GM18951 (cell line): ENCODE results near the gene BMP6.

Experiments used
- POLR2A ChIP-seq: IDR thresholded peaks from 4 replicates; pipeline ENCODE4 v1.6.1; 2011; ENCODE audit warnings: mild to moderate bottlenecking; ENCODE audit not compliant: insufficient read length, insufficient read depth; ENCODE audit errors: extremely low read depth
- in situ Hi-C: fragments of 300-500 bp; cut with MboI; formaldehyde crosslinking; loops from one replicate; pipeline ENCODE4 v1.12.0; 2022; ENCODE audit warnings: low sequenced_read_pairs, mixed read lengths, inconsistent platforms; ENCODE audit not compliant: unreplicated experiment

The BMP6 gene

DNA sequence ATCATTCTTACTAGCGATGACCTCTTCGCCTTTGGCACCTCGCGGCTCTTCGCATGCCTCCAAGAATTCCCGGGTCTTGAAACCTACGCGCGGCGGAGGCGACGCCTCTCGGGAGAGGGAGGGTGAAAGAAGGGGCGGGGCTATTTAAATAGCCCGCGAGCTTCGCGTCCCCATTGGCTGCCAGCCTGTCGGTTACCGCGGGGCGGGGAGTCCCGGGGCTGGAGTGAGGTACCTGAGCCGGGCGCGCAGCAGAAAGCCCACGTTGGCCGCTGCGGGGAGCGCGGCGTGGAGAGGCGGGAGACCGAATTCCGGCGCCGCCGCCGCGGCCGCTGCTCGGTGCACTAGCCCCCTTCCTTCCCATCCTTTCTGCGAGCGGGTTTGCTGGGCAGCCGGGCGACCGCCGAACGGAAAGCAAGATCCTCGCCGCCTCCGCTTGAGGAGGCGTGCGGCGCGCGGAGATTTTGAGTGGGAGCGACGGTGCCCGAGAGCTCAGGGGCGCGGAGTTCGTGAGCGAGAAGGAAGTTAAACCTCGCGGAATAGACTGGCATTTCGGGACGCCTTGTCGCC lies at the start of gene BMP6:
Gene BMP6, plus strand, starts transcription at position 251 of the 567 bp plus-strand sequence. CDS start 857 bp downstream, outside the sequence.
- in situ Hi-C loops = loop anchor here (10.0 kb wide), 1 partner anchor 259 kb away; no protein-coding TSS in a partner anchor
- no peak for TF ChIP-seq POLR2A

DNA sequence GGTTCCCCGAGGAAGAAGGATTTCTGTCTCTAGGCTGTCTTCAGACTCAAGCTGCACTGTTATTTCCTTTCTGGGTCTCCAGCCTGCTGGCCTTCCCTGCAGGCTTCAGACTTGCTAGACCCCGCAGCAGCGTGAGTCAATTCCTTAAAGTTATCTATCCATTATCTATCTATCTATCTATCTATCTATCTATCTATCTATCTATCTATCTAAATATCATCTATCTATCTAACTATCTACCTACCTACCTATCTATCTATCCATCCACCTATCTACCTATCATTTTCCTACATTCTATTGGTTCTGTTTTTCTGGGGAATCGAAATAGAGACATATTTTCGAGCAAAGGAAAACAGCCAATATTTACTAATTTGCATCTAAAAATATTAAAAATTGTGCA lies 48.7 kb upstream of the BMP6 start:
- no peak for TF ChIP-seq POLR2A
- in situ Hi-C loops = no loop called here

GRCh38 chr6:7680393-7681075 lies 45.4 kb upstream of the BMP6 start:
- in situ Hi-C loops = no loop called here
- no peak for TF ChIP-seq POLR2A

DNA sequence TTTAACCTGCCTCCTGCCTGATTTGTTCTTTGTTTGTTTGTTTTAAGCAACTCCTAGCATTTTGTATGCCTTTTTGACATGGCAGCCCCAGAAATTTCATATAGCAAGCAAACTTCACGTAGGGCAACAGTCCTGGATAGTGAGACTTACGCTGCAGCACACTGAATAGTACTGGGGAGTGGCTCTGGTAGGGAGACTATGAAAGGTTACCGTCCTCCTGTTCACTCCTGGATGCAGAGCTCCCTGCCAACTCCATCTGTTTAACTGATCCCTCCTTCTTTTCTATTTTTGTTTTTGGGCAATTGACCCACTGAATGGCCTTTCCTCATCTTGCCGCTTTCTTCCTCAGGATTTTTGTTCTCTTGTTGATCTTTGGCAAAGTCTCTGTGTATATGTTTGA lies 44.5 kb upstream of the BMP6 start:
- TF ChIP-seq POLR2A = no peak
- in situ Hi-C loops = no loop called here

- TF ChIP-seq POLR2A = no peak
- in situ Hi-C loops = no loop called here
Observed at GRCh38 chr6:7684076-7684475, 41.8 kb upstream of the BMP6 start.

DNA sequence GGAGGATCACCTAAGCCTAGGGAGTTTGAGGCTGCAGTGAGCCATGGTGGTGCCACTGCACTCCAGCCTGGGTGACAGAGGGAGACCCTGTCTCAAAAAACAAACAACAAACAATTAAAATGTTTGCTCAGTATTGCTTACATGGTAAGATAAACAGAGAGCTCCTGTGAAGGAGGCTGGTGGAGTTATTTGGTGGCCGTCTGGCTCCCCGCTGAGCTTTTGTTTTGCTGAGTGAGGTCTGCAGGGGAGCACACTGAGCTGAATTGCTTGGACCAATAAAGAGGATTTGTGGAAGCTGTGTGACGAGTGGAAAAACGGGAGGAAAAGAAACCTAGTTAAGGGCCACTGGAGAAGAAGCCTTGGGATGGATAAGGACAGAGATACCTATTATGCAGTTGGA lies 41.1 kb upstream of the BMP6 start:
- in situ Hi-C loops = no loop called here

DNA sequence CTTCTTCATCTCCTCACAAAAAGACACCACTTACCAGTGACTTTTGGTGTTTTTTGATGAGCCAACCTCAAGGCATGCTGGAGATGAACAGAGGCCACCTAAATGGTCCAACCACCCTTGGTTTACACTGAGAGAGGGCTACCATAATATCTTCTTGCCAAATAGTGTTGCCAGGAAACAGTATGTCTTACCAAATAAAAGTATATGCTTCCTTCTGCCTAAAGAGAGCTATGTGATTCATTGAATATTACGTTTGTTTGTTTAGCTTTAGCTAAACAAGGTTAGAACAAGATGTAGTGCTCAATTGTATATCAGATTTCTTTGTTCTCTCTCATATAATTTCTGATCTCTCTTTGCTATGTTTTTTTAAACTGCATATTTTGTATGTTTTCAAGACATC lies 40.6 kb upstream of the BMP6 start:
- in situ Hi-C loops = no loop called here
- TF ChIP-seq POLR2A = no peak

More for the DNA sequence above, 41.1 kb upstream of the BMP6 start:
- TF ChIP-seq POLR2A = no peak

DNA sequence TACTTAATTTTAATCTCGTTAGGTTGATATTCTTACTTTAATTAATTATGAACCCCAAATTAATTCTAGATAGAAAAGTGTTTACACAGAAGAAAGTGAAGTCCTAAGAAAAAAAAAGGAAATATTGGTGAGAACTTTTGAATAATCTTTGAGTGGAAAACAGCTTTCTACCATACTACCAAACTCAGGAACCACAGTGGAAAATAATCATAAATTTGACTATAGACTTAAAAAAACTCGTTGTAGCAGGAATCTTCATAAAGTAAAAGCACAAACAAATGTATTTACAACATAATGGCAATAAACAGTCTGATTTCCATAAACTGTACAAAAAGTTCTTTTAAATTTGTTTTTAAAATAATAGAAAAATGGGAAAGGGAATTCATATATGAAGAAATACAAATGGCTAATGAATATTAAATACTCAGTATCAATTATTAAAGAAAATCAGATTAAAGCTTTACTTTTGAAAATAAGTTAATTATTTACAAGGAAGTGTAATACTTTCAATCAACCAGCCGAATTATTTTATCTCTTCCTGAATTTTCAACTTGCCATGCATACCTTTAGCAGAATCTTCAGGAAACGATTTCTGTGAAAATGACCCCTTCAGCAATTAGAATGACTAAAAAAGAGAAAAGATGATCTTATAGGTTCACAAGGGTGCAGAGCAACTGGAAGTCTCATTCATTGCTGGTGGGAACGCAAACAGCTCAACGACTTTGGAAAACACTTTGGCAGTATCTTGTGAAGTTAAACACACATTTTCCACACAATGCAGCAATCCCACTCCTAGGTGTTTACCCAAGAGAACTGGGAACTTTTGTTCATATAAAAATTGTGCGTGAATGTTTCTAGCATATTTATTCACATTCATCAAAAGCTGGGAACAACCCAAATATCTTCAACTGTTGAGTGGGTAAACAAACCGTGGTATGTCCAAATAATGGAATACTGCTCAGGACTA lies 38.5 kb upstream of the BMP6 start:
- in situ Hi-C loops = no loop called here
- no peak for TF ChIP-seq POLR2A

GRCh38 chr6:7691021-7691420 lies 34.9 kb upstream of the BMP6 start:
- in situ Hi-C loops = no loop called here
- no peak for TF ChIP-seq POLR2A

- in situ Hi-C loops = no loop called here
- TF ChIP-seq POLR2A = no peak
Observed at GRCh38 chr6:7691675-7692452, 34.0 kb upstream of the BMP6 start.

DNA sequence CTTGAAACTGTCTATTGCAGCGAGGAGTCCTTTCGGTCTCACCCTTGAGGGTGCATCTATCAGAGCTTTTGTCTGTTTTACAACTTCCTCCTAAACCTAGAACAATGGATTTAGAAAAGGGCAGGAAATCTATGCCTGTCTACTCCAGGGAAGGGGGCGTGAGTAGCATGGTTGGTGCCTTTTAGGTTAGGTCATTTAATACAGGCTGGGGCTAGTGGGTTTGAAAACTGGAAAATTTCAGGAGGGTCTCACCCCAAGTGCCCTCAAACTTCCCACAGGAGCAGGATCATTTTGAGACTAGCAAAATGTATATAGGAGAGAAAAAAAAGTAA lies 33.5 kb upstream of the BMP6 start:
- TF ChIP-seq POLR2A = no peak
- in situ Hi-C loops = no loop called here

DNA sequence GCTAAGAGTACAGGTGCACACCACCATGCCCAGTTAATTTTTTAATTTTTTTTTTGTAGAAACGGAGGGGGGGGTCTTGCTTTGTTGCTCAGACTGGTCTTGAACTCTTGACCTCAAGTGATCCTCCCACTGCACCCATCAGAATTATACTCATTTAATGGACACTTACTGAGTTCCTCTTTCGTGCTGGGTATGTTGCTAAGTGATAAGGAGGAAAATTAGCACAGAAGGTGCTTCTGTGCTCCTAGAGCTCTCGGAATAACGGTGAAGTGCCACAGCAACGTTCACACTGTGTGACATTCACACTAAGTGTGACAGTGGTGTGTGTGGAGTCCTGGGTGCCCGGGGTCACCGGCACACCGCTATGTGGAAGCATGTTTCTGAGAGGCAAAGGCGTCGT lies 32.1 kb upstream of the BMP6 start:
- no peak for TF ChIP-seq POLR2A
- in situ Hi-C loops = no loop called here

- no peak for TF ChIP-seq POLR2A
- in situ Hi-C loops = no loop called here
Observed at GRCh38 chr6:7696061-7696460, 29.8 kb upstream of the BMP6 start.
